OCI-LY3 (cell line): Measurements from ENCODE around the gene UGT2B15.
"Not testable (repeated sequence)": the region's sequence is repeated elsewhere in the genome, so short reads cannot be mapped to it uniquely, and the experiment has no call there.

Experiments used
- H2AFZ ChIP-seq: fragments of 200-600, 300-600 bp; shearing (Covaris generic); 2 replicates; pipeline ENCODE4 v1.6.0; 2014; ENCODE audit warnings: antibody characterized with exemption, low read depth, low read length
- H3K27ac ChIP-seq: fragments of 200-600, 300-600 bp; sonication (generic); 2 replicates; pipeline ENCODE4 v1.5.1; 2014; ENCODE audit warnings: mild to moderate bottlenecking, low read length, moderate library complexity, mixed read lengths
- H3K27me3 ChIP-seq: fragments of 200-600, 300-600 bp; sonication (generic); 2 replicates; pipeline ENCODE4 v1.6.1; 2014; ENCODE audit warnings: low read depth, low read length, mixed read lengths
- H3K36me3 ChIP-seq: fragments of 200-600, 300-600 bp; sonication (generic); replicated peaks from 2 replicates; pipeline ENCODE3; 2014; ENCODE audit warnings: low read depth, low read length, mixed read lengths
- H3K4me1 ChIP-seq: fragments of 300-600, 200-600 bp; sonication (generic); 2 replicates; pipeline ENCODE4 v1.6.1; 2014; ENCODE audit warnings: low read length, mixed read lengths
- H3K4me2 ChIP-seq: fragments of 200-600, 300-600 bp; sonication (generic); 2 replicates; pipeline ENCODE4 v1.6.1; 2014; ENCODE audit warnings: low read length, mixed read lengths
- H3K4me3 ChIP-seq: fragments of 300-600, 200-600 bp; sonication (generic); 2 replicates; pipeline ENCODE4 v1.5.1; 2014; ENCODE audit warnings: antibody characterized with exemption, mild to moderate bottlenecking, low read length, moderate library complexity
- H3K79me2 ChIP-seq: fragments of 300-600, 200-600 bp; shearing (Covaris generic); 2 replicates; pipeline ENCODE4 v1.6.1; 2014; ENCODE audit warnings: mild to moderate bottlenecking, low read length, mixed read lengths
- H3K9ac ChIP-seq: fragments of 300-600, 200-600 bp; shearing (Covaris generic); 2 replicates; pipeline ENCODE4 v1.6.0; 2014; ENCODE audit warnings: mild to moderate bottlenecking, low read length, moderate library complexity
- H3K9me3 ChIP-seq: fragments of 200-600, 300-600 bp; shearing (Covaris generic); 2 replicates; pipeline ENCODE4 v1.6.1; 2014; ENCODE audit warnings: low read length, mixed read lengths; ENCODE audit not compliant: insufficient read depth
- H4K20me1 ChIP-seq: fragments of 200-600, 300-600 bp; sonication (generic); 2 replicates; pipeline ENCODE4 v1.6.1; 2016; ENCODE audit warnings: low read length, mixed read lengths; ENCODE audit not compliant: insufficient read depth
- EZH2phosphoT487 ChIP-seq: fragments of 200-600 bp; shearing (Covaris generic); IDR thresholded peaks from 2 replicates; pipeline ENCODE4 v1.6.1; 2018; ENCODE audit warnings: antibody characterized with exemption, mixed run types, low read depth
- TF ChIP-seq, protein P1 (sequence below): fragments of 200-600, 300-600 bp; sonication (generic); IDR thresholded peaks from 2 replicates; pipeline ENCODE4 v1.5.1; 2014; ENCODE audit warnings: antibody characterized with exemption, low read length, low read depth

UGT2B15 gene

GRCh38 chr4:68658672-68659071 is 11.8 kb downstream of the UGT2B15 start:
- H3K27me3 ChIP-seq: no peaks in the 10 kb centered on the region
- no peak for TF ChIP-seq EZH2phosphoT487
- TF ChIP-seq, protein P1, sequence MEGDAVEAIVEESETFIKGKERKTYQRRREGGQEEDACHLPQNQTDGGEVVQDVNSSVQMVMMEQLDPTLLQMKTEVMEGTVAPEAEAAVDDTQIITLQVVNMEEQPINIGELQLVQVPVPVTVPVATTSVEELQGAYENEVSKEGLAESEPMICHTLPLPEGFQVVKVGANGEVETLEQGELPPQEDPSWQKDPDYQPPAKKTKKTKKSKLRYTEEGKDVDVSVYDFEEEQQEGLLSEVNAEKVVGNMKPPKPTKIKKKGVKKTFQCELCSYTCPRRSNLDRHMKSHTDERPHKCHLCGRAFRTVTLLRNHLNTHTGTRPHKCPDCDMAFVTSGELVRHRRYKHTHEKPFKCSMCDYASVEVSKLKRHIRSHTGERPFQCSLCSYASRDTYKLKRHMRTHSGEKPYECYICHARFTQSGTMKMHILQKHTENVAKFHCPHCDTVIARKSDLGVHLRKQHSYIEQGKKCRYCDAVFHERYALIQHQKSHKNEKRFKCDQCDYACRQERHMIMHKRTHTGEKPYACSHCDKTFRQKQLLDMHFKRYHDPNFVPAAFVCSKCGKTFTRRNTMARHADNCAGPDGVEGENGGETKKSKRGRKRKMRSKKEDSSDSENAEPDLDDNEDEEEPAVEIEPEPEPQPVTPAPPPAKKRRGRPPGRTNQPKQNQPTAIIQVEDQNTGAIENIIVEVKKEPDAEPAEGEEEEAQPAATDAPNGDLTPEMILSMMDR: no peak
- H3K79me2 ChIP-seq: no peaks in the 10 kb centered on the region
- no peak overlapping the region for H3K4me2 ChIP-seq
- H4K20me1 ChIP-seq: no peaks in the 10 kb centered on the region
- H3K36me3 ChIP-seq: no peaks in the 10 kb centered on the region
- no peak overlapping the region for H3K9ac ChIP-seq
- H3K4me3 ChIP-seq: no peak overlapping the region
- H3K4me1 ChIP-seq: no peaks in the 10 kb centered on the region
- no peak overlapping the region for H3K27ac ChIP-seq
- no peak overlapping the region for H2AFZ ChIP-seq
- no peaks in the 10 kb centered on the region for H3K9me3 ChIP-seq

DNA sequence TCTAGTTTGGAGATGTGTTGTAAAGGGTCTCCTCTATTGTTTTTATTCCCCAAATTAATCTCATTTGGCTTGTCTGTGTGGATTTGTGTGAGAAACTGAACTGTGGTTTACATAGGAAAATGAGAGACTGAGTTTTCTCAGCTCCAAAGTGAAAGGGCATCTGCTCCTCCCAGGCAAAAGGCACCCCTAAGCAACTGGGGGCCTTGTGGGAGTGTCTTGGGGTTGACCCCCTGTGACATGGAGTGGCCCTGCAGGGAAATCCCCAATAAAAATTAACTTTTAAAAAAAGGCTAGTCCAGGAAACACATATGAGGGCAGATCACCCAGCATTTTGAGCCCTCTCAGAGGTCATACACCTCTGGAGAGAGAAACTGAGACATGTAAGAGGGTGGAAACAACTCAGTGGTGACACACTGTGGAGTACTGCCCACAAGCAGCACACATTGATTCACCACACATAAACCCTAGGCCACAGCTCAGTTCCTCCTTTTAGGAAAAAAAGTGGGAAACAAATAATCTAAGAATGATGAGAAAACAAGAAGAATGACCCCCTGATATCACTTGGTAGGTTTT is 13.3 kb downstream of the UGT2B15 start:
- not testable (repeated sequence) for H4K20me1 ChIP-seq, H2AFZ ChIP-seq, H3K27me3 ChIP-seq, H3K9me3 ChIP-seq, H3K4me1 ChIP-seq, H3K27ac ChIP-seq, H3K9ac ChIP-seq, H3K4me2 ChIP-seq, H3K79me2 ChIP-seq, H3K36me3 ChIP-seq, H3K4me3 ChIP-seq

DNA sequence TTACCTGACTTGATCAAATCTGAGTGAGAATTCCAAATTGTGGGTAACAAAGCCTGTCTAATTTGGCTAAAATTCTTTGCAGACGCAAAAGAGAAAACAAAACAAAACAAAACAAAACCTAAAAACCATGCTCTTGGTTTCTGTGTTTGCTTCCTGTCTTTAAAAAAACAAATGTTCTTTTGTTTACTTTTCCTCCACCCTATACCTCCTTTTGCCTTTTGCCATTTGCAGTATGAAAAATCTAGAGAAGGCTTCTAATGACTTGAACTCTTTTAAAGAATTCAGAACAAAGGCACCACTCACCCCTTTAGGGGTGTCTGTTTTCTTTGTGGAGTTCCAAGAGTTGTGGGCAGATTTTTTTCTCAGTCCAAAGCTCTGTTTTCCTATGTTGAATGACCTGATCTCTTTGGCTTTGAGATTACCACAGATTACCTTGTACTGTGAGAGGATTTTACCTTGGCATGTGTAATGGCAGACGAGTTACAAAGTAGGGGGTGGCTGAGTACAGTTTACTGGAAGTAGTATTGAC is 13.9 kb downstream of the UGT2B15 start:
- not testable (repeated sequence) for H3K27ac ChIP-seq

DNA sequence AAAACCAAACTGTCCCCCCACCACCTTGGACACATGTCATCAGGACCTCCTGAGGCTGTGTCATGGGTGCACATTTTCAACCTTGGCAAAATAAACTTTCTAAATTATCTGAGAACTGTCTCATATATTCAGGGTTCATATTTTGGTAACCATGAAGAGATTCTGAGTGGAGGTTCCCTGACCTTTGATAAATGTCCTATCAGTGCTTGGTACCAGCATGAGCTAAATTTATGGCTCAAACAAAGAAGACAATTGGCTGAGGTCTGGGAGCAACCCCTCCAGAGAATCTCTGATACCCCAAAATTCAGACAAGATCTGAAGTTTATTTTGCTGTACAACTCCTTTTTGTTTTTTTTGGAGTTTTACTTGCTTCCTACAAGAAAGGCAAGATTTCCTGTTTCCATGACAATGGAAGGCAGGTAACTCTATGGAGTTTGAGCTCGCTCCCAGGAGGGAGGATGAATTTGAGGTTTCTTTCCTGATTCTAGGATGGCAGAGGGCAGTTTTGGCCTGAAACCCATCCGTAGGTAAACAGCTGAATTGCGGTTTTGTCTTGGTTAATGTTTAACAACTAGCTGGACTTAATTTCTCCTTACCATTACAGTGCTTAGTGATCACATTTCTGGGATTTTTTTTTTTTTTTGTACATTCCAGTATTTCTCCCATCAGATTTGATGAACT is 14.5 kb downstream of the UGT2B15 start:
- no peaks in the 10 kb centered on the region for H3K4me1 ChIP-seq
- H3K36me3 ChIP-seq: no peaks in the 10 kb centered on the region
- H3K79me2 ChIP-seq: no peaks in the 10 kb centered on the region
- H3K9me3 ChIP-seq: no peaks in the 10 kb centered on the region
- H3K27ac ChIP-seq: no peak overlapping the region
- TF ChIP-seq, protein P1: no peak
- no peak for TF ChIP-seq EZH2phosphoT487
- H3K27me3 ChIP-seq: no peaks in the 10 kb centered on the region
- no peak overlapping the region for H2AFZ ChIP-seq
- H3K4me3 ChIP-seq: no peak overlapping the region
- H3K9ac ChIP-seq: no peak overlapping the region
- H3K4me2 ChIP-seq: no peak overlapping the region
- H4K20me1 ChIP-seq: no peaks in the 10 kb centered on the region

More for the DNA sequence above, 13.9 kb downstream of the UGT2B15 start:
- H3K4me2 ChIP-seq, H2AFZ ChIP-seq, H3K9me3 ChIP-seq, H4K20me1 ChIP-seq, H3K9ac ChIP-seq, H3K27me3 ChIP-seq, H3K36me3 ChIP-seq, H3K4me1 ChIP-seq, H3K4me3 ChIP-seq, H3K79me2 ChIP-seq: not testable (repeated sequence)

GRCh38 chr4:68654946-68655721 is 15.3 kb downstream of the UGT2B15 start:
- Histone ChIP-seq H3K27ac (no peak overlapping the region), H3K9me3 (no peaks in the 10 kb centered on the region), H3K4me1 (no peaks in the 10 kb centered on the region), H3K36me3 (no peaks in the 10 kb centered on the region), H2AFZ (no peak overlapping the region), H3K79me2 (no peaks in the 10 kb centered on the region), H3K4me3 (no peak overlapping the region), H3K4me2 (no peak overlapping the region), H3K27me3 (no peaks in the 10 kb centered on the region), H3K9ac (no peak overlapping the region), H4K20me1 (no peaks in the 10 kb centered on the region)
- TF ChIP-seq, protein P1: no peak
- TF ChIP-seq EZH2phosphoT487: no peak
